HepG2 (cell line): ENCODE data around the gene CACNA1D.

Experiments
- AGO2 ChIP-seq: fragments of 200-400 bp; formaldehyde crosslinking; optimal IDR thresholded peaks from 2 replicates; pipeline ENCODE3; 2017; ENCODE audit warnings: mild to moderate bottlenecking, low read depth, low read length, moderate library complexity
- MXI1 ChIP-seq: IDR thresholded peaks from 3 replicates; pipeline ENCODE4 v1.6.1; 2012; ENCODE audit warnings: low read depth, low read length, inconsistent platforms, borderline replicate concordance
- NFE2L1 ChIP-seq: sonication (generic); formaldehyde crosslinking; IDR thresholded peaks from 2 replicates; pipeline ENCODE4 v1.4.0; 2020; ENCODE audit warnings: missing genetic modification reagents, mild to moderate bottlenecking, borderline replicate concordance
- SP2 ChIP-seq: sonication (generic); formaldehyde crosslinking; IDR thresholded peaks from 2 replicates; pipeline ENCODE4 v1.5.1; 2020; ENCODE audit warnings: mild to moderate bottlenecking, missing genetic modification reagents
- TAF1 ChIP-seq: sonication (generic); formaldehyde crosslinking; IDR thresholded peaks from 2 replicates; pipeline ENCODE4 v1.4.0; 2020; ENCODE audit warnings: missing genetic modification reagents
- WIZ ChIP-seq: sonication (generic); formaldehyde crosslinking; IDR thresholded peaks from 2 replicates; pipeline ENCODE4 v1.5.1; 2020; ENCODE audit warnings: mild to moderate bottlenecking, missing genetic modification reagents
- ZFYVE20 ChIP-seq: sonication (generic); formaldehyde crosslinking; IDR thresholded peaks from 2 replicates; pipeline ENCODE4 v1.8.0; 2023; ENCODE audit warnings: low read depth, mild to moderate bottlenecking, moderate library complexity, missing genetic modification reagents, borderline replicate concordance
- ZNF124 ChIP-seq: sonication (generic); formaldehyde crosslinking; IDR thresholded peaks from 2 replicates; pipeline ENCODE4 v1.4.0; 2020; ENCODE audit warnings: missing genetic modification reagents
- ZNF136 ChIP-seq: sonication (generic); formaldehyde crosslinking; IDR thresholded peaks from 2 replicates; pipeline ENCODE4 v1.8.1; 2022; ENCODE audit warnings: low read depth, mild to moderate bottlenecking, moderate library complexity, missing genetic modification reagents
- ZNF781 ChIP-seq: sonication (generic); formaldehyde crosslinking; IDR thresholded peaks from 2 replicates; pipeline ENCODE4 v1.5.1; 2020; ENCODE audit warnings: borderline replicate concordance, mild to moderate bottlenecking, missing genetic modification reagents; ENCODE audit errors: not compliant biosample characterization
- ZNF788 ChIP-seq: sonication (generic); formaldehyde crosslinking; IDR thresholded peaks from 2 replicates; pipeline ENCODE4 v1.5.0; 2020; ENCODE audit warnings: mild to moderate bottlenecking, missing genetic modification reagents, borderline replicate concordance
- TF ChIP-seq, protein P1 (sequence below): sonication (generic); formaldehyde crosslinking; IDR thresholded peaks from 2 replicates; pipeline ENCODE4 v1.4.0; 2020; ENCODE audit warnings: missing genetic modification reagents
- TF ChIP-seq, protein P2 (sequence below): sonication (generic); formaldehyde crosslinking; IDR thresholded peaks from 2 replicates; pipeline ENCODE4 v1.9.0; 2021; ENCODE audit warnings: missing genetic modification reagents, borderline replicate concordance

DNA sequence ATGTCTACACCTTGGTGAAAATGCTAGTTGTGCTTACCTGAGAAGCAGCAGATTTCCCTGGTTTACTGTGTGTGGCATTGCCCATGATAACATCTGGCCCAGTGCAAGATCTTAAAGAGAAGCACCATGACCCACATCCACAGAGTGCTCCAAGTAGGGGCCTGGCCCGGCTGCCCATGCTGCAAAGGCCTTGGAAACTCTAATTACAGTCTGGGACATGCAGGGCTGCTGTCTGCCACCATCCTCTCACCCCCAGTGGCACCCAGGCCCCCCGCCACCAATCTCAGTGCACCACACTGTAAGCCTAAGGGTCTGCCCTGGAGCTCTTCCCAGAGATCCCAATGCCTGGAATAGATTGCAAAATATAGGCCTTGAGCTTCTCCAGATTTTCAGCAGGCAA is 219.2 kb downstream of the CACNA1D start:
- TF ChIP-seq MXI1 = no peak
- no peak for TF ChIP-seq SP2 (CRISPR knock-in tag)
- TF ChIP-seq WIZ (CRISPR knock-in tag) = no peak
- no peak for TF ChIP-seq ZFYVE20 (CRISPR knock-in tag)
- no peak for TF ChIP-seq AGO2
- TF ChIP-seq ZNF781 (CRISPR knock-in tag) = no peak
- TF ChIP-seq TAF1 (CRISPR knock-in tag) = no peak
- TF ChIP-seq NFE2L1 (CRISPR knock-in tag) = no peak
- TF ChIP-seq, protein P1, sequence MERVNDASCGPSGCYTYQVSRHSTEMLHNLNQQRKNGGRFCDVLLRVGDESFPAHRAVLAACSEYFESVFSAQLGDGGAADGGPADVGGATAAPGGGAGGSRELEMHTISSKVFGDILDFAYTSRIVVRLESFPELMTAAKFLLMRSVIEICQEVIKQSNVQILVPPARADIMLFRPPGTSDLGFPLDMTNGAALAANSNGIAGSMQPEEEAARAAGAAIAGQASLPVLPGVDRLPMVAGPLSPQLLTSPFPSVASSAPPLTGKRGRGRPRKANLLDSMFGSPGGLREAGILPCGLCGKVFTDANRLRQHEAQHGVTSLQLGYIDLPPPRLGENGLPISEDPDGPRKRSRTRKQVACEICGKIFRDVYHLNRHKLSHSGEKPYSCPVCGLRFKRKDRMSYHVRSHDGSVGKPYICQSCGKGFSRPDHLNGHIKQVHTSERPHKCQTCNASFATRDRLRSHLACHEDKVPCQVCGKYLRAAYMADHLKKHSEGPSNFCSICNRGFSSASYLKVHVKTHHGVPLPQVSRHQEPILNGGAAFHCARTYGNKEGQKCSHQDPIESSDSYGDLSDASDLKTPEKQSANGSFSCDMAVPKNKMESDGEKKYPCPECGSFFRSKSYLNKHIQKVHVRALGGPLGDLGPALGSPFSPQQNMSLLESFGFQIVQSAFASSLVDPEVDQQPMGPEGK = no peak
- TF ChIP-seq ZNF124 (CRISPR knock-in tag) = no peak
- TF ChIP-seq ZNF136 (CRISPR knock-in tag) = no peak
- TF ChIP-seq, protein P2, sequence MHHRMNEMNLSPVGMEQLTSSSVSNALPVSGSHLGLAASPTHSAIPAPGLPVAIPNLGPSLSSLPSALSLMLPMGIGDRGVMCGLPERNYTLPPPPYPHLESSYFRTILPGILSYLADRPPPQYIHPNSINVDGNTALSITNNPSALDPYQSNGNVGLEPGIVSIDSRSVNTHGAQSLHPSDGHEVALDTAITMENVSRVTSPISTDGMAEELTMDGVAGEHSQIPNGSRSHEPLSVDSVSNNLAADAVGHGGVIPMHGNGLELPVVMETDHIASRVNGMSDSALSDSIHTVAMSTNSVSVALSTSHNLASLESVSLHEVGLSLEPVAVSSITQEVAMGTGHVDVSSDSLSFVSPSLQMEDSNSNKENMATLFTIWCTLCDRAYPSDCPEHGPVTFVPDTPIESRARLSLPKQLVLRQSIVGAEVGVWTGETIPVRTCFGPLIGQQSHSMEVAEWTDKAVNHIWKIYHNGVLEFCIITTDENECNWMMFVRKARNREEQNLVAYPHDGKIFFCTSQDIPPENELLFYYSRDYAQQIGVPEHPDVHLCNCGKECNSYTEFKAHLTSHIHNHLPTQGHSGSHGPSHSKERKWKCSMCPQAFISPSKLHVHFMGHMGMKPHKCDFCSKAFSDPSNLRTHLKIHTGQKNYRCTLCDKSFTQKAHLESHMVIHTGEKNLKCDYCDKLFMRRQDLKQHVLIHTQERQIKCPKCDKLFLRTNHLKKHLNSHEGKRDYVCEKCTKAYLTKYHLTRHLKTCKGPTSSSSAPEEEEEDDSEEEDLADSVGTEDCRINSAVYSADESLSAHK (CRISPR knock-in tag) = no peak
- no peak for TF ChIP-seq ZNF788 (CRISPR knock-in tag)
